ENCODE measurements around the gene GRK3.
"Not testable (repeated sequence)": the region's sequence is repeated elsewhere in the genome, so short reads cannot be mapped to it uniquely, and the experiment has no call there.

Gene GRK3

GRCh38 chr22:25706197-25706596, 141.7 kb downstream of the GRK3 start:
- no peak for DNase-seq

GRCh38 chr22:25708430-25708829, 144.0 kb downstream of the GRK3 start:
- DNase-seq = not testable (repeated sequence)

GRCh38 chr22:25709758-25710157, 145.3 kb downstream of the GRK3 start:
- no peak for DNase-seq

GRCh38 chr22:25710501-25710900, 146.0 kb downstream of the GRK3 start:
- DNase-seq = no peak

GRCh38 chr22:25711491-25711890, 147.0 kb downstream of the GRK3 start:
- DNase-seq = no peak

GRCh38 chr22:25712661-25713400, 148.4 kb downstream of the GRK3 start:
- DNase-seq = no peak

GRCh38 chr22:25714070-25714469, 149.6 kb downstream of the GRK3 start:
- DNase-seq = no peak

- DNase-seq = no peak
Observed at GRCh38 chr22:25714739-25715138, 150.3 kb downstream of the GRK3 start.

GRCh38 chr22:25716637-25717036, 152.2 kb downstream of the GRK3 start:
- DNase-seq = no peak

GRCh38 chr22:25718135-25718840, 153.8 kb downstream of the GRK3 start:
- no peak for DNase-seq

- no peak for DNase-seq
Observed at GRCh38 chr22:25722223-25722622, 157.7 kb downstream of the GRK3 start.

- DNase-seq = no peak
Observed at GRCh38 chr22:25722626-25723025, 158.2 kb downstream of the GRK3 start.

- no peak for DNase-seq
Observed at GRCh38 chr22:25726241-25726640, 161.8 kb downstream of the GRK3 start.

- DNase-seq = no peak
Observed at GRCh38 chr22:25728071-25728470, 163.6 kb downstream of the GRK3 start.

- DNase-seq = no peak
Observed at GRCh38 chr22:25729016-25729995, 164.8 kb downstream of the GRK3 start.

- DNase-seq = no peak
Observed at GRCh38 chr22:25735650-25736049, 171.2 kb downstream of the GRK3 start.

GRCh38 chr22:25736378-25737011, 172.0 kb downstream of the GRK3 start:
- DNase-seq = no peak

- no peak for DNase-seq
Observed at GRCh38 chr22:25739659-25740344, 175.3 kb downstream of the GRK3 start.

- DNase-seq = no peak
Observed at GRCh38 chr22:25741692-25742626, 177.5 kb downstream of the GRK3 start, which contains the start of gene MYO18B. TSS of gene MYO18B (plus strand) at chr22:25742188. CDS start at chr22:25761093, 18,905 bp downstream.

GRCh38 chr22:25742918-25743708, 178.6 kb downstream of the GRK3 start:
- no peak for DNase-seq
